ENCODE results near the gene WDR5.

WDR5 gene

DNA sequence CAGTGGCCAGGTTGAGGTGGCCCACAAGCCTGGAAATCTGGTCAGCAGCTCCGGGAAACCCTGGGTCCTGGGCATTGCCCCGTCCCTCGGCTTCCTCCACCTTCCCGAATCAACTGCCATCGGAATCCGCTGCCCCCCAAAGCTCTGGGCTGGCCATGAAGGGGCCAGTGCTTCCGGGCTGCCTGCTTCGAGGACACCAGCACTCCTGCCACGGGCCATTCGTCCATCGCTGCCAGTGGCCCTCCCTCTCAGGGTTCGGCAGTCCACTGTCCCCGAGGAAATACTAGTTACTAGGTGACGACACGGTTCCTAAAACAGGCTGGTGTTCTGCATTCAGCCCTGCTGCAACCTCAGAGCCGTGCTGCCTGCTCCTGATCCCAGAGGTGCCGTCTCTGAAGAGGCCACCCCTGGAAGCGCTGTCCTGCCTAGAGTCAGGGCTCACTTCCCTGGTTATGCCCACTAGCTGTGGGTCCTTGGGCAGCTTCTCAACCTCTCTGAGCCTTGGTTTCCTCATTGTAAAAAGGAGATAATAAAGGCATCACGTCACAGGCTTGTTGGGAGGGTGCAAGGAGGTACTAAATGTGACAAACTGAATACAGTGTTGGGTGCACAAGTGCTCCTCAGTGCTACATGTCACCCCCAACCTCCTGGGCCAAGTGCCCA is 3.5 kb upstream of the WDR5 start:
- DNase-seq, result no peak

DNA sequence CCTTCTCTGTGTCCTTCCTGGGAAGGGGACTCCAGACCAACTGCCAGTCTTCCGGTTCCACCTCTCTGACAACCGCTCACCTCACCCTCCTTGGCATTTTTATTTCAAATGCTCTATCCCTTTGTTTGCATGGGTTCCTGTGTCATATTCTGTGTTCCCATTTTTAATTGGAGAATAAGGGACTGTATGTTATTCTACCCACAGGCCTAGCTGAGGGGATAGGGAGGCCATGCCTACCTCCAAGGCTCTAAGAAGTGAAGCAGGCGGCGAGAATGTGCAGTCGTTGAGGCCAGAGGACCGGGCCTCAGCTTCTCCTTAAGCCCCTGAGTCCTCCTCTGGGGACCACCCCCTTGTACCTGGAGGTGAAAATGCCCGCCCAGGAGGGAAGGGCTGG is 936 bp upstream of the WDR5 start:
- no peak for DNase-seq

DNA sequence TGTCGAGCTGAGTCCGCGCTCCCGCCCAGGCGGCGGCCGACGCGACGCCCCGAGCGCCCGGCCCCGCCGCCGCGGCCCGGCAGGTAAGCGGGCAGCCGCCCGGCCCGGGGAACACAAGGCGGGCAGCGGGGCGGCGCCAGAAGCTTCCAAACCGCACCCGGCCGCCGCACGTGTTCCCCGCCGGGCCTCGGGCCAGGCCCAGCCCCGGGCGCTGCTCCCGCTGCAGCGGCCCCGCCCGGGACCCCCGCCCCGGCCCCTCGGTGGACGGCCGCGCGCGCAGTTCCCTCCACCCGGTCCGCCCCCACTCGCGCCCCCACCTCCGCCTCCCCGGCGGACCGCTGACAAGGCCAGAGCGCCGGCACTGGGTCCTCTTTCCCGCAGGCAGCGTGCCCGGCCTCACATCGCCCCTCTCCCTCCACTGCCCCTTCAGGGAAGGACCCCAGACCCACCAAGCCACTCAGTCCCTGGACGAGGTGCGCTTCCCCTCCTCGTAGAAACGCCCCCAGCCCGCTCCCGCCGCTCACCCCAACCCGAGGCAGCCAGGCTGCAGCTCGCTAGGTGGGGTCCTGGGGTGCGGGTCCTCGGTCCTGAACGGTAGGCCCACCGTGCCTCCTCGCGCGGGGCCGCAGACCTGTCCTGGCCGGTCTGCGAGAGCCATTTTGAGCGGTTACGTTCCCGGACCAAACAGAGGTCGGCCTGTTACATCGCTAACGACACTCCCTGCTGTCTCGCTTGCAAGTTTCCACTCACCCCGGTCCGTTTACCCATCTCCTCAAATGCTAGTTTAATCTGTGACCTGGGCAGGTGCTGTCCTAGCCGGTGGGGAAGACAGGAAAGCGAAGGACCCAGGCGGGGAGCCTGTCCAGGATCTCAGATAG is 475 bp downstream of the WDR5 start:
- DNase-seq, result peak in 2 of 3 donors; percentile 38 to 54

DNA sequence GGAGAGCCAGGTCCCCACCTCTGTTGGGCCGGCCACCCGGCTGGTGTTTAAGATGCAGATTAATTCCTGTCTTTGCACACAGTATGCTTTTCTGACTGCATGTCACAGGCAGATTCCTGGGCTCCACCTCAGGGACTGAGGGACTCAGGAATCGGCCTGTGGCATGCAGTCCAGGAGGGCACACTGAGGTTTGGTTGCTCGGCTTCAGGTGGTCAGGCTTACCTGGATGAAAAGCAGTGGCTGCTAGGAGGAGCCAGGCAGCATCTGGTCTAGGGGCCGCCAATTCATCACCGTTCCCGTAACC is 1.1 kb downstream of the WDR5 start:
- no peak for DNase-seq

DNA sequence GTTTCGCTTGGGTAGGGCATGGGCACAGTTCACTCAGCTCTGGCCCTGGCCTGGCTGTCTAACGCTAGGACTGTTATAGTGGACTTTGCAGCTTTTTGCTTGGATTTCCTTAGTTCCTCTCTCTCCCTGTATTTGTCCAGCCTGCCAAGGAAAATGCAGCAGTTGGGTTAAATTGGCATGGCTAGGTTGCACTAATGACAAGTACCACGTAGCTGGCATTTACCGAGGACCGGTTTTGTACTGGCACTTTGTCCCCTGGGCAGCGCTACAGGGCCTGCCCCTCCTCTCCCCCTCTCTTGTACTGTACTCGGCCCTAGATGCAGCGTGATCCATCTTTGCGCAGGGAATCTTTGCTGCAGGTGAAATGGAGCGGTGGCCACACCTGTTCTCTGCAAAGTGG is 2.4 kb downstream of the WDR5 start:
- no peak for DNase-seq

DNA sequence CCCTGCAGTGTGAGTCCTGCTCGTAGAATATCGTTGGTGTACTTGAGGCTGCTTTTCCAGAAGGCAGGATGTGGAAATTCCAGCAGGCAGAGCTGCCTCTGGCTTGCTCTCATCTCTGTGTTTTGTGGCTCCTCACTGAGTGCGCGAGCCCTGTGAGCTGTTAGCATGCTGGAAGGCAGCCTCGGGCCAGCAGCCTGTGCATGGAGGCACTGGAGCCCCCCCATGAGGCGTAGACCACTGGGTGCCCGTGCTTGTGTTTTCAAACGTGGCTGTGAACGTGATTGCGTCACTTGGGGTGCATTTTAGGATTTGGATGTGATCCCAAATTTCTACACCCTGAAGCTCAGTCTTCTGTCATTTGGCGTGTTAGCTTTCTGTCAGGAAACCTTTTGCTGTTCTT is 3.2 kb downstream of the WDR5 start:
- DNase-seq, result no peak

DNA sequence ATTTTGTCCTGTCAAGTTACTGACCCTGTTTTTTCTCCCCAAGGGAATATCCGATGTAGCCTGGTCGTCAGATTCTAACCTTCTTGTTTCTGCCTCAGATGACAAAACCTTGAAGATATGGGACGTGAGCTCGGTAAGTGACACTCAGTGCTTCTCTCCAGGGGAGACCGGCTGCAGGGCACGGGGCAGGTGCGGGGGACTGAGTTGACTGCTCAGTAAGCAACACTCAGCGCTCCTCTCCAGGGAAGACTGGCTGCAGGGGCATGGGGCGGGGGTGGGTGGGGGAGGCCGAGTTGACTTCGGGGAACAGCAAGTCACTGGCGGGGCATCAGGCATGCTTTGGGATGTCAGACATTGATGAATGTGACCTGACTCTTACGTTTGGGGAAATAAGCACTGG is 6.0 kb downstream of the WDR5 start:
- no peak for DNase-seq

DNA sequence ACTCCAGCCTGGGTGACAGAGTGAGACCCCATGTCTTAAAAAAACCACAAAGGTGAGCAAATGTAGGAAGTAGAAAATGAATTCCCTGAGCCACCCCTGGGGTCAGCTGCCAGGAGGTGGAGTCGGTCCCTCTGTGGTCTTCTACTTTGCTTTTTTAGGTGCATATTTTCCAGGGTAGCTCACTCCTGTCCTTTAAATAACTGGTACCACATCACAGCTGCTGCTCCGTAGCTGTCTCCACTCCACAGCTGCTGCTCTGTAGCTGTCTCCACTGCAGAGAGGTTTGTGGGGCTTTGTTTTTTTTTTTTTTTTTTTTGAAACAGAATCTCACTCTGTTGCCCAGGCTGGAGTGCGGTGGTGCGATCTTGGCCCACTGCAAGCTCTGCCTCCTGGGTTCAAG is 8.9 kb downstream of the WDR5 start:
- DNase-seq, result no peak

DNA sequence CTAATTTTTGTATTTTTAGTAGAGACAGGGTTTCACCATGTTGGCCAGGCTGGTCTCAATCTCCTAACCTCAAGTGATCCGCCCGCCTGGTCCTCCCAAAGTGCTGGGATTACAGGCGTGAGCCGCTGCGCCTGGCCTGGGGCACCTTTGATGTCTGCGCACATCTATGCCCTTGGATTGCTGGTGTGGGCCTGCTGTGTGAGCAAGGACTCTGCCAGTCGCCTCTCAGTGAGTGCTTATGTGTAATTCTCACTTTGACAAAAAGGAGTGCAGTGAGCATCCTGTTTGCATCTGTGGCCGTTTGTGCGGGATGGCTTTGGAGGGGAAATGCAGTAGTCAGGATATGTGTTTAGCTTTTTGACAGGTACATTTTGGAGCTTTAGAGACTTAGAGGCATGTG is 9.4 kb downstream of the WDR5 start:
- no peak for DNase-seq

DNA sequence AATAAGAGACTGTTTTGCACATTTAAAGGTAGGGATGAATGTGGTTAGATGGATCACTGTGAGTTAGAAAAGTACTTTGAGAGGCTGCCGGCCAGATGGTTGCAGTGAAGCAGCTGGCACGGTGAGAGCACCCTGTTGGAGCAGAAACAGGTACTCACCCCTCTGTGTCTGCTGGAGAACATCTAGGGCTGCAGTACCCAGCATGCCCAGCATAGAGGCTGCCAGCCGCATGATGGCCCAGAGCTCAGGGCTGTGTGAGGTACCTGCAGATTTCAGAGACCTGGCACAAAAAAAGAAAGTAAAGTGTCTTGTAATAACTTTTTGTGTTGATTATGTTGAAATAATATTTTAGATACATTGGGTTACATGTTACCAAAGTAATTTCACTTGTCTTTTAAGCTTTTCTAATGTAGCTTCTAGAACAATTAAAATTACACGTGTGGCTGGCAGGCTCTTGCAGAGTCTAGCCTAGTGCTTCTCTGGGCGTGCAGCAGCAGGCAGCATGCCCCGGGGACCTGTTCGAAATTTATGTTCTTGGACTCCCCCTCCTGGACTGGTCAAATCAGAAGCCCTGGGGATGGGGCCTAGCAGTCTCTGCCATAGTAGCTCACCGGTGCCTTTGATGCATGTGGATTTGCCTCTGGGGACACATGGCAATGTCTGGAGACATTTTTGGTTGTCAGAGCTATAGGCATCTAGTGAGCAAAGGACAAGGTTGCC is 11.1 kb downstream of the WDR5 start:
- DNase-seq, result no peak

DNA sequence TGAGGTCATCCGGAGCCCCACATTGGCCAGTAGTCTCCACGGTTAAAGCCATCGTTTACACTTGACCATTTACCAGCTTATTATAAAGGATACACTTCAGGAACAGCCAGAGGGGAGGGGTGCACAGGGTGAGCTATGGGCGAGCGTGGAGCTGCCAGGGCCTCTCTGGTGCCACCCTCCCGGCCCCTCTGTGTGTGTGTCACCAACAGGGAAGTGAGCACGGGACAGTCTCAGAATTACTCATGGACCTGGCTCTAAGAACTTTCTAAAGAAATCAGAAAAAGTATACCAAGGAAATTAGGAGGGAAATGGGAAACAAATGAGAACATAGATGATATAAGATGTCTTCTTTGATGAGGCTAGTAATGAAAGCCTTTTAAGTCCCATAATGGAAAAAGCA is 13.5 kb downstream of the WDR5 start:
- no peak for DNase-seq

DNA sequence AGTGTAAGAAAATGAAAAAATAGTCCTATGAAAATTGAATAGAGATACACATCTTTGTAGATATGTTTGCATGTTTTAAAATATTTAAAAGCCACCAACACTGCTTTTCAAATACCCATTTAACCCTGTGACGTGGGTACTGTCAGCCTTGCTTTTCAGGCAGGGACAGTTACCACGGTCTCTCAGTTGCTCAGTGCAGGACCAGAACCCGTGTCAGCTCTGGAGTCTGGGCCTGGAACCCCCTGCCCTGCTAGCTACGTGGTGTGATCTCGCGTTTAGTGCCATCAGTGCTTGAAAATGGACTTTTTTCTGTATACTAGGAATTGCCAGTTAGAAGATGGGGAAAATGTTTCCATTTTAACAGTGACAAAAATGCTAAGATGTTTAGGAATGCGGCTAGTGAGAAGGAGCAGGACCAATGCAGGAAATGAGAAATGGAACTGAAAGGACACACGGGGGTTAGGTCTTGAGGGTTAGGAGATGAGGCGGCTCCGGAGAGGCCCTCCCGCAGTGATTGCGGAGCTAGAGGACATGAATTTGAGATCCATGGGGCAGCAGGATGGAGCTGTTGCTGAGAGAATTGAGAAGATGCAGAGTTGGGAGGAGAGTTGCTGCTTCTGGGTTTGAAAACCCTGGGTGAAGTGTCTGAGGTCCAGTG is 14.8 kb downstream of the WDR5 start:
- DNase-seq, result no peak

DNA sequence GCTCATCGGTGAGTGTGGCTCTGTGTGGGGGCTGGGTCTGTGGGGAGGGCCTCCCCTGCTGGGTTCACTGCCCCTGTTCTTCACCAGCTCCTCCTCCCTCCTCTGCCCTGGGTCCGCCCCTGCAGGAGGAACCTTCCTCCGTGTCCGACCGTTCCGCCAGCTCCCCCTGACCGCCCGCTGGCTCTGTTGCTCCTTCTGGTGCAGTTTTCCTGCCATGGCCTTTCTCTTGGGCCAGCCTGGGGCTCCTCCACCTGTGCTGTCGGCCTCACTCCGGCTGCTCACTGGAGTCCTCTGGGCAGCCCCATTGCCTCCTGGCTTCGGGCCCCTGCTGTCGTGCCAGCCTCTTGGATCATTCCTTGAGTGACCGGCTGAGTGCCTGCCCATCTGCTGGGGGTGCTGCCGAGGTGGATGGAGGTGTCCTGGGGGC is 16.2 kb downstream of the WDR5 start:
- no peak for DNase-seq

DNA sequence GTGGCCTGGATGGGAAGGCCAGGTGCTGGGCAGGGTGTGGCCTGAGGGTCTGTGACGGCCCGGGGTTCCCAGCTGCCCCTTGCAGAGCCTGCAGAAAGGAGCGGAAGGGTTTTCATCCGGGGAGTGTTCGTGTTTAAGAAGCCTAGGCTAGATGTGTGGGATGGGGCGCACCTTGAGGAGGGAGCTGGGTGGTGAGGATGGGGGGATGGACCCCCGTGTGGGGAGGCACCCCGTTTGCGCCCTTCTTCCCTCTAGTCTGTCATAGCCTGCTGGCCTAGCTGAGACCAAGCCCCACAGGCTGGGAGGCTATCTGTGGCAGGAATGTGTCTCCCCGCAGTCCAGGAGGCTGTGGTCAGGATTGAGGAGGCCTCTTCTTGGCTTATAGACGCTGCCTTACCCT is 16.6 kb downstream of the WDR5 start:
- DNase-seq, result no peak

DNA sequence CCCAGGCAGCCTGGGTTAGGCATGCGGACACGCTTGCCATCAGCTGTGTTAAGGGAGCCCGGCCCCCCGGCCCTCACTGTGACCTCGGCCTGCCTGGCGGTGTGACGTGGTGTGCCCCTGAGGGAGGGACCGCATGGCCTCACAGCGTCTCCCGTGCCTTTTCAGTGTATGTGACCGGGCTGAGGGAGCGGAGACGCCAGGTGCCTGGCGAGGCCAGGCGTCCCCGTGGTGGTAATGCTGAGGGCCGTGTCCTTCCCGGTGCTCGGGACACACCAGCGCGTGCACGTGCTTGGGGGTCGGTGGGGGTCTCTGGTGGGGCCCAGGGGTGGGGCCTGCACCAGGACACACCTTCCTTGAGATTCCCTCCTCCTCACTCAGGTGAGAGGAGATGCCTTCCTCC is 17.6 kb downstream of the WDR5 start:
- no peak for DNase-seq

DNA sequence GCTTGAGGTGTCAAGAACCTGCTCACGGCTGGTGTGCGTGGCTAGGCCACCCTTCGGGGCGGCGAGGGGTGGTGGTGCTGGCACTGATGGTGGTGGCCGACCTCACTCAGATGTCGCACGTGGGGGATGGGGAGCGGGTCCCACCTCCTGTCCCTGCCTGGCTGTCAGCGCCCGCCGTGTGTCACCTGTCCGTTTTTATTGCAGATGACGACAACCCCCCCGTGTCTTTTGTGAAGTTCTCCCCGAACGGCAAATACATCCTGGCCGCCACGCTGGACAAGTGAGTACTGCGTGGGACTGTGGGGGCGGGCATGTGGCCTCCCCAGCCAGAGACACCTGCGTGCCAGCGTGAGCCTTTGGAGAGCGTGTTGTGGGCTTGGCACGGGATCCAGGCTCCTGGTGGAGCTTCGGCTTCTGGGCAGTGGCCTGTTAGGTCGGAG is 18.4 kb downstream of the WDR5 start:
- DNase-seq, result no peak

DNA sequence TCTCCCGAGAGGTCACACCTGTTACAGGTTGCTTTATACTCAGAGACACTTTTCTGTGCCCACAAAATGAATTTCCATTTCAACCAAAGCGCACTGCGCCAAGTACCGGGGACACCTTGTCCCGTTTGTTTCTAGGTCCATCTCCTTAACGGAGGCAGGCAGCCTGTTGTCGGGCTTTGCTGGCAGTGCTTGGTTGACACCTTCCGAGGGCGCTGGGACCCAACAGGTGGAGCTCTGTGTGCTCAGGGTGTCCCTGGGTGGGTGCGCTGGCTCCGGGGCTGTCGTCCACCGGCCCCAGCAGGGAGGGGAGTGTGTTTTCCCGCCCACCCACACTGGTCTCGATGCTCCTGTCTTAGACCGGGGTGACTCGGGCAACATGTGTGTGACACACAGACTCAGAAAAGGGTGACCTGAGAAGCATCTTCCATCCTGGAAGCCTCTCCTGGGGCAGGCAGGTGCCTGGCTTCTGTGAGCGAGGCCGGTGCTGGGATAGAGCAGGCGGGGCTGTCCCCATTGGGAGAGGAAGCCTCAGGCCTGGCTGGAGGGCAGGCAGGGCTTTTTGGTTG is 20.0 kb downstream of the WDR5 start:
- no peak for DNase-seq

DNA sequence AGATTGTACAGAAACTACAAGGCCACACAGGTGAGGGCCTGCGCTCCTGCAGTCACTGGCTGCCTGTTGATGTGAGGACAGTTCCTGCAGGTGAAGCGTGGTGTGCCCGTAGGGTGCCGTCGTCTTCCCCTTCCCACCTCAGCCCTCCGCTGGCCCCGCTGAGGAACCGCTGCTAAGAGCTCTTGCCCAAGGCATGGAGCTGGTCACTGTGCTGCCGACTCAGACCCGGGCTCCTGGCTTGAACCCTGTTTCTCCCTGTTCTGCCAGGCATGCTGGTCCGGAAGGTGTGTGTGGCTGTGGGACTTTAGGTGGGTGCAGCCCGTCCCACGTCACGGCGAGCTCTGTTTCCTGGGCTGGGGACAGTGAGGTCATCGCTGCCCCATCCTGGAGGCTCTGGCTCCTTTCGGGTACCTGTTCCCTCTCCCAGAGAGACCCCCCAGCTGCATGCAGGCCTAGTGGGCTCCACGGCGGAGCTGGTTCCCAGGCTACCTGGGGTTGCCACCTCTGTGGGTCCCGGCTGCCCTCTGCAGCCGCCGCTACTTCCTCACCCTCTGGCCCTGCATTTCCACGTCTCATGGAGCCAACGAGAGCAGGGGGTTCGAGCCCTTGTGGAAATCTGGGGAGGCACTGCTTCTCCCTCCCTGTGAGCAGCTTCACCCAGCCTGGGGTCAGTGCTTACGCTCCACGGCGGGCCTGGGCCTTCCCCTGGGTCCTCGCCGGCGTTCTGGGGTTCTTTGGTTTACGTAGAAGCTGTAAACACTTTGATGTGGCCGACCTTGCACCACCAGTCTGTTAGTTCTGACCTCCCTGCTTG is 20.9 kb downstream of the WDR5 start:
- no peak for DNase-seq

DNA sequence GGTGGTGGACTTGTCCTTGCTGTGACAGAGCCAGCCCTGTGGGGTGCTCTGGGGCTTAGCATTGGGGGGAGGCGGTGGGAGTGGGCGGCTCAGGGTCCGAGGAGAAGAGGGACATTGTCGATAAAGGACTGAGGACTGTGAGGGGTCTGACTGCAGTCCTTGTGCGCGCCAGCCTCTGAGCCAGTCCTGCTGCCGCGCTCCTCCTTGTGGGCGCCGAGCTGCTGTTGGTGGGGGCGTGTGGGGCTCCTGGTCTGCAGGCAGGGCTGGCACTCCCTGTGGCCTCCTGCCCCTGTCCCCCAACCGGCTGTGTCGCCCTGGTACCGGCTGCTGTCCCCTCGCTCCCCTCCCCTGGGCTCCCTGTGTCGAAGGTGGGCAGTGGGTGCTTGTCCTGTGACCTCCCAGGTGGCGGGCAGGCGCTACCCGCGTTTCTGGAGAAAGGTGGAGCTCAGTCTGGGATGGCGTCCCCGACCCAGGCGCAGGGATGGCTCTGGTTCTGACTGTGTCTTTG is 21.6 kb downstream of the WDR5 start:
- no peak for DNase-seq

DNA sequence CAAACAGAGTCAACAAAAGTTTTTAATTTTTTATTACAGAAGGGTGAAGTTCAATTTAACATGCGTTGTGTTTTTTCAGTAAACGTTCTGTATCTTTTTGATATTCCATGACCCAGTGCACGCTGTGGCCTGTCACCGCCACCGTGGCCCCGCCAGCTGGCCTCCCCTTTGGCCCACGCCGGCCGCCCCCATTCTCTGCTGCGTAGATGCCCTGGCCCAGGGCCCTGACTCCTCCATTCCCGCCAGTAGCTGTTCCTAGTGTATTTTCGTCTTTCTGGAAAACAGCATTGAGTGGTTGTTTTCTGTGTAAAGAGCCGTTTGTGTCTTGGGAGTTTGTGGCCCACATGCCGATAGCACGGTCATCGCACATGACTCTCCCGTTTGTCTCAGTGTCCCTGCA is 22.4 kb downstream of the WDR5 start:
- DNase-seq, result no peak

DNA sequence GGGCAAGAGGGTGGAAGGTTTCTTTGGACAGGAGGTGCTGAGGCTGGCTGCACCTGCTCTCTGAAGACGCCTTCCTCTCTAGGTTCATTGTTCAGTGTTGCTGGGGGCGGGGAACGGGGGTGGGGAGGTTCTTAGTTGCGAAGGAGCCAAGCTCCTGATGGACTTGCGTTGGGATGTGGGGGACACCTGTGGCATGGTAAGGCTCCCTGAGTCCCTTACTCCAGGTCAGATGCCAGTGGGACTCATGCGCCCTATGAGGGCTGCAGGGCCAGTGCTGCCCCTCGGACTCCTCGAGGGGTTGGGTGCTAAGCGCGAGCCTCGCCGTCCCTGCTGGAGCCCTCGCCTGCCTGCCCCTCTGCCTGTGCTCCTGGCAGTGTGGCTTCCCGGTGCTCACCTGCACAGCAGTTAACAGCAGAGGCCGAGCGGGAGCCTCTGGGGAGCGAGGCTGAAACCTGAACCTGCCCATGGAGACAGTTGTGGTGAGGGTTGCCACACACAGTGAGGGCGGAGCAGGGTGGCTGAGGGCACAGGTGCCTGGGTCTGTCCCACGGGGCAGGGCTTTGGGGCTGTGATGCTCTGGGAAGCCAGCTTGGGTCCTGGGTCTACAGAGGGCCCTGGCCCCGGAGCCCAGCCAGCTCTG is 23.0 kb downstream of the WDR5 start:
- no peak for DNase-seq
